AG04450 (cell line): ENCODE measurements around the gene EXOC3L2. TPM values are rescaled to one million over a fixed set of nuclear protein-coding genes. Genes with fewer than 3 reads are reported as not detected.

Source experiments
- CTCF ChIA-PET: fragments of 300-600, 350-600 bp; formaldehyde crosslinking; extraction: SDS; loops from one replicate; lab custom pipeline; 2022; ENCODE audit warnings: antibody characterized with exemption, inconsistent platforms; lab: Charles Lee
- POLR2A ChIA-PET: fragments of 350-600 bp; formaldehyde crosslinking; extraction: SDS; loops from one replicate; lab custom pipeline; 2021; ENCODE audit warnings: antibody characterized with exemption, inconsistent platforms; lab: Yijun Ruan, JAX
- DNase-seq: peaks from one replicate; pipeline ENCODE4 v3.0.0-alpha.2; 2011; ENCODE audit warnings: low read depth, low spot score
- H3K27ac ChIP-seq: one replicate; pipeline ENCODE4 v1.5.1; 2012; ENCODE audit warnings: low read depth, low read length, control low read depth
- H3K27me3 ChIP-seq: one replicate; pipeline ENCODE4 v1.6.0; 2012; ENCODE audit warnings: low read length; ENCODE audit not compliant: control insufficient read depth, insufficient read depth
- H3K4me3 ChIP-seq: 2 replicates; pipeline ENCODE4 v1.5.1; 2011; ENCODE audit warnings: mild to moderate bottlenecking, low read depth, low read length, control low read depth
- H3K9me3 ChIP-seq: 2 replicates; pipeline ENCODE4 v1.5.1; 2012; ENCODE audit warnings: low read length; ENCODE audit not compliant: control insufficient read depth, insufficient read depth
- CTCF ChIP-seq: IDR thresholded peaks from 2 replicates; pipeline ENCODE4 v1.5.1; 2011; ENCODE audit warnings: low read depth, low read length, control low read depth, inconsistent platforms
- polyA plus RNA-seq: library from polyadenylated mRNA; depleted of rRNA; stranded (reverse); fragments of >200 nt; gene quantifications from 2 replicates; pipeline ENCODE4 v1.2.3, GENCODE V29; 2011

Gene EXOC3L2
- polyA plus RNA-seq, 1 experiment = not detected

GRCh38 chr19:45290381-45290931 is 45.2 kb upstream of the EXOC3L2 start:
- ChIA-PET POLR2A (no interaction called here), CTCF (no interaction called here)
- Histone ChIP-seq H3K9me3 (peaks cover 13% of the 10 kb centered on the region), H3K4me3 (no peak overlapping the region), H3K27ac (no peak overlapping the region), H3K27me3 (no peaks in the 10 kb centered on the region)
- no peak for TF ChIP-seq CTCF
- no peak for DNase-seq

GRCh38 chr19:45283443-45284033 is 38.3 kb upstream of the EXOC3L2 start:
- TF ChIP-seq CTCF = no peak
- Histone ChIP-seq H3K27me3 (no peaks in the 10 kb centered on the region), H3K27ac (no peak overlapping the region), H3K9me3 (peaks cover 3% of the 10 kb centered on the region; the same call in 1 of the 2 replicates), H3K4me3 (no peak overlapping the region)
- ChIA-PET CTCF (no interaction called here), POLR2A (no interaction called here)
- no peak for DNase-seq

GRCh38 chr19:45280471-45280961 is 35.3 kb upstream of the EXOC3L2 start:
- H3K27me3 ChIP-seq = no peaks in the 10 kb centered on the region
- no peak overlapping the region for H3K4me3 ChIP-seq
- peak overlapping the region; percentile 21 for H3K27ac ChIP-seq
- peaks cover 3% of the 10 kb centered on the region; the same call in 1 of the 2 replicates for H3K9me3 ChIP-seq
- ChIA-PET POLR2A (no interaction called here), CTCF (no interaction called here)
- DNase-seq = no peak
- TF ChIP-seq CTCF = no peak

GRCh38 chr19:45279587-45280192 is 34.5 kb upstream of the EXOC3L2 start:
- ChIA-PET POLR2A (no interaction called here), CTCF (no interaction called here)
- Histone ChIP-seq H3K27me3 (no peaks in the 10 kb centered on the region), H3K9me3 (peaks cover 3% of the 10 kb centered on the region; the same call in 1 of the 2 replicates), H3K4me3 (no peak overlapping the region), H3K27ac (no peak overlapping the region)
- no peak for TF ChIP-seq CTCF
- DNase-seq = no peak

GRCh38 chr19:45278087-45278486 is 32.9 kb upstream of the EXOC3L2 start:
- ChIA-PET CTCF (no interaction called here), POLR2A (interaction anchor here (0.6 kb wide), 1 partner anchor 111 kb away, joined by 10 read pairs; no protein-coding TSS in a partner anchor)

More at GRCh38 chr19:45278087-45278486, 32.9 kb upstream of the EXOC3L2 start:
- no peak for DNase-seq
- Histone ChIP-seq H3K9me3 (peaks cover 2% of the 10 kb centered on the region; the same call in 1 of the 2 replicates), H3K4me3 (no peak overlapping the region), H3K27ac (no peak overlapping the region), H3K27me3 (no peaks in the 10 kb centered on the region)
- no peak for TF ChIP-seq CTCF
